ENCODE measurements around the gene SUFU. TPM values are rescaled to one million over a fixed set of nuclear protein-coding genes. Genes with fewer than 3 reads are reported as not detected.

SUFU gene
- total and polyA plus RNA-seq, 2 of the 13 experiments (the other 11 are each of a cell fraction or from before 2014, with no cell fraction given): 2.9 to 5.5 TPM

GRCh38 chr10:102644646-102645387, 141.0 kb downstream of the SUFU start (continued):
- TF ChIP-seq RNF219 (CRISPR knock-in tag; IDR thresholded peaks at IDR 0.05): peak; percentile 29; the same call in 1 of the 2 replicates
- peak; percentile 26; the same call in 1 of the 2 replicates for TF ChIP-seq ELF1 (CRISPR knock-in tag; IDR thresholded peaks at IDR 0.05)
- peak; percentile 80; the same call in 1 of the 2 replicates for TF ChIP-seq TEAD2 (CRISPR knock-in tag; IDR thresholded peaks at IDR 0.05)
- TF ChIP-seq LCORL (IDR thresholded peaks at IDR 0.05): no peak
- peak; percentile 73 for TF ChIP-seq LCORL (CRISPR knock-in tag; IDR thresholded peaks at IDR 0.05)
- no peak for TF ChIP-seq NR2F1 (CRISPR knock-in tag; IDR thresholded peaks at IDR 0.05)
- TF ChIP-seq HINFP (CRISPR knock-in tag; IDR thresholded peaks at IDR 0.05; ENCODE audit: low read depth): peak; percentile 70; the same call in 1 of the 2 replicates
- TF ChIP-seq GPN1 (CRISPR knock-in tag; IDR thresholded peaks at IDR 0.05; ENCODE audit: borderline replicate concordance): no peak; the same call in 1 of the 2 replicates
- TF ChIP-seq ZBTB39 (CRISPR knock-in tag; IDR thresholded peaks at IDR 0.05): 0 out of 2 replicates have a peak, but pooled peaks have one; percentile 41
- TF ChIP-seq ZSCAN29 (CRISPR knock-in tag; conservative IDR thresholded peaks at IDR 0.05): 0 out of 2 replicates have a peak, but pooled peaks have one; percentile 51
- TF ChIP-seq POGZ (CRISPR knock-in tag; IDR thresholded peaks at IDR 0.05): peak; percentile 32; the same call in 1 of the 2 replicates
- peak; percentile 37; the same call in 1 of the 2 replicates for TF ChIP-seq EED (CRISPR knock-in tag; IDR thresholded peaks at IDR 0.05)
- TF ChIP-seq TFAP4 (IDR thresholded peaks at IDR 0.05; ENCODE audit: borderline replicate concordance, low read depth): no peak
- peak; percentile 82 for TF ChIP-seq NKX3-1 (CRISPR knock-in tag; IDR thresholded peaks at IDR 0.05)
- peak; percentile 9; the same call in 1 of the 2 replicates for TF ChIP-seq NFYB (CRISPR knock-in tag; IDR thresholded peaks at IDR 0.05)
- TF ChIP-seq ZNF841 (CRISPR knock-in tag; IDR thresholded peaks at IDR 0.05; ENCODE audit: borderline replicate concordance): peak; percentile 86; the same call in 1 of the 2 replicates
- peak; percentile 58; the same call in 1 of the 2 replicates for TF ChIP-seq SP140L (CRISPR knock-in tag; IDR thresholded peaks at IDR 0.05; ENCODE audit: borderline replicate concordance)
- TF ChIP-seq PAXIP1 (CRISPR knock-in tag; conservative IDR thresholded peaks at IDR 0.05): peak; percentile 30
- TF ChIP-seq HMGA1 (CRISPR knock-in tag; conservative IDR thresholded peaks at IDR 0.05): no peak

Measured in HepG2 (cell line).